H9 (cell line): ENCODE data around the gene CD48. TPM values are rescaled to one million over a fixed set of nuclear protein-coding genes. Genes with fewer than 3 reads are reported as not detected.

Experiments used
- DNase-seq: peaks from one replicate; pipeline ENCODE4 v3.0.0-alpha.2; 2017
- H2AFZ ChIP-seq: one replicate; pipeline ENCODE4 v1.6.1; 2013; ENCODE audit warnings: mild to moderate bottlenecking, low read length, control low read depth, moderate library complexity
- H2AK5ac ChIP-seq: 2 replicates; pipeline ENCODE4 v1.6.1; 2013; ENCODE audit warnings: low read length, control low read depth, mixed read lengths; ENCODE audit not compliant: insufficient read length
- H2BK120ac ChIP-seq: one replicate; pipeline ENCODE4 v1.6.1; 2013; ENCODE audit warnings: low read depth, mild to moderate bottlenecking, low read length, control low read depth, inconsistent platforms; ENCODE audit not compliant: poor library complexity, severe bottlenecking
- H2BK12ac ChIP-seq: 2 replicates; pipeline ENCODE4 v1.6.1; 2013; ENCODE audit warnings: low read length, control low read depth, mixed read lengths, low read depth; ENCODE audit not compliant: insufficient read length
- H2BK15ac ChIP-seq: 2 replicates; pipeline ENCODE4 v1.6.1; 2013; ENCODE audit warnings: low read depth, low read length, control low read depth
- H2BK20ac ChIP-seq: one replicate; pipeline ENCODE4 v1.6.1; 2013; ENCODE audit warnings: low read depth, mild to moderate bottlenecking, low read length, control low read depth, inconsistent platforms; ENCODE audit not compliant: poor library complexity, severe bottlenecking
- H2BK5ac ChIP-seq: 2 replicates; pipeline ENCODE4 v1.6.1; 2013; ENCODE audit warnings: low read length, control low read depth, mixed read lengths; ENCODE audit not compliant: insufficient read length
- H3K14ac ChIP-seq: 2 replicates; pipeline ENCODE4 v1.6.1; 2013; ENCODE audit warnings: low read length, control low read depth; ENCODE audit not compliant: insufficient read depth
- H3K18ac ChIP-seq: 2 replicates; pipeline ENCODE4 v1.6.1; 2013; ENCODE audit warnings: low read depth, mild to moderate bottlenecking, mixed read lengths, low read length, control low read depth; ENCODE audit not compliant: insufficient read length
- H3K23ac ChIP-seq: 2 replicates; pipeline ENCODE4 v1.6.1; 2013; ENCODE audit warnings: low read length, control low read depth, mixed read lengths, low read depth; ENCODE audit not compliant: insufficient read length
- H3K23me2 ChIP-seq: 2 replicates; pipeline ENCODE4 v1.6.1; 2013; ENCODE audit warnings: low read depth, mild to moderate bottlenecking, mixed read lengths, low read length, control low read depth; ENCODE audit not compliant: insufficient read length, poor library complexity, severe bottlenecking
- H3K27ac ChIP-seq: 2 replicates; pipeline ENCODE4 v1.5.1; 2013; ENCODE audit warnings: low read length, control low read depth, mixed read lengths, low read depth; ENCODE audit not compliant: insufficient read length
- H3K27me3 ChIP-seq: 2 replicates; pipeline ENCODE4 v1.6.1; 2013; ENCODE audit warnings: low read length, control low read depth, inconsistent platforms; ENCODE audit not compliant: insufficient read depth
- H3K4ac ChIP-seq: 2 replicates; pipeline ENCODE4 v1.6.1; 2013; ENCODE audit warnings: low read depth, mild to moderate bottlenecking, control low read depth, inconsistent platforms, low read length, moderate library complexity
- H3K4me1 ChIP-seq: 2 replicates; pipeline ENCODE4 v1.6.1; 2013; ENCODE audit warnings: low read length, control low read depth, inconsistent platforms; ENCODE audit not compliant: insufficient read depth
- H3K4me2 ChIP-seq: 2 replicates; pipeline ENCODE4 v1.6.1; 2013; ENCODE audit warnings: low read length, control low read depth, mixed read lengths; ENCODE audit not compliant: insufficient read length, insufficient read depth
- H3K56ac ChIP-seq: 2 replicates; pipeline ENCODE4 v1.6.1; 2013; ENCODE audit warnings: low read depth, mild to moderate bottlenecking, mixed read lengths, low read length, control low read depth; ENCODE audit not compliant: insufficient read length
- H3K79me1 ChIP-seq: 2 replicates; pipeline ENCODE4 v1.6.1; 2013; ENCODE audit warnings: low read depth, mild to moderate bottlenecking, moderate library complexity, low read length, control low read depth, inconsistent platforms; ENCODE audit not compliant: insufficient read depth, poor library complexity, severe bottlenecking
- H3K79me2 ChIP-seq: 2 replicates; pipeline ENCODE4 v1.6.1; 2013; ENCODE audit warnings: low read length, control low read depth, inconsistent platforms; ENCODE audit not compliant: insufficient read depth
- H3K9ac ChIP-seq: 2 replicates; pipeline ENCODE4 v1.6.1; 2013; ENCODE audit warnings: low read length, control low read depth, mixed read lengths; ENCODE audit not compliant: insufficient read length; ENCODE audit errors: extremely low read depth
- H3K9me3 ChIP-seq: one replicate; pipeline ENCODE4 v1.6.1; 2013; ENCODE audit warnings: low read depth, low read length, inconsistent platforms; ENCODE audit not compliant: control insufficient read depth
- H3T11ph ChIP-seq: one replicate; pipeline ENCODE4 v1.6.1; 2013; ENCODE audit warnings: mild to moderate bottlenecking, low read length, control low read depth, inconsistent platforms
- H4K20me1 ChIP-seq: one replicate; pipeline ENCODE4 v1.6.1; 2013; ENCODE audit not compliant: control insufficient read depth, insufficient read length, insufficient read depth
- H4K5ac ChIP-seq: 2 replicates; pipeline ENCODE4 v1.6.1; 2013; ENCODE audit warnings: low read depth, mild to moderate bottlenecking, mixed read lengths, low read length, control low read depth; ENCODE audit not compliant: insufficient read length
- H4K8ac ChIP-seq: replicated peaks from 2 replicates; pipeline ENCODE4 v1.6.1; 2013; ENCODE audit warnings: low read length, control low read depth, mixed read lengths, low read depth; ENCODE audit not compliant: insufficient read length
- H4K91ac ChIP-seq: 2 replicates; pipeline ENCODE4 v1.6.1; 2013; ENCODE audit warnings: low read depth, mild to moderate bottlenecking, moderate library complexity, mixed read lengths, low read length, control low read depth; ENCODE audit not compliant: insufficient read length
- H3K27ac Mint-ChIP-seq, 3 experiments: 2 replicates in 2 of 3; 3 replicates in 1 of 3; pipeline ENCODE4 v1.8.0; 2020 to 2021; ENCODE audit warnings: mixed read lengths in 3 of 3, mild to moderate bottlenecking in 1 of 3, moderate library complexity in 1 of 3
- H3K27me3 Mint-ChIP-seq: 2 replicates; pipeline ENCODE4 v1.8.0; 2021; ENCODE audit warnings: low read depth, mild to moderate bottlenecking, moderate library complexity, mixed read lengths
- H3K36me3 Mint-ChIP-seq, 3 experiments: 2 replicates in 2 of 3; 3 replicates in 1 of 3; pipeline ENCODE4 v1.8.0; 2020 to 2021; ENCODE audit warnings: low read depth in 3 of 3, mixed read lengths in 3 of 3; ENCODE audit not compliant: insufficient read depth in 1 of 3
- H3K4me1 Mint-ChIP-seq, 2 experiments: 2 replicates each; pipeline ENCODE4 v1.8.0; 2020; ENCODE audit warnings: mixed read lengths in 2 of 2
- H3K4me3 Mint-ChIP-seq, 2 experiments: 2 replicates in 1 of 2; 3 replicates in 1 of 2; pipeline ENCODE4 v1.8.0; 2020 to 2021; ENCODE audit warnings: mild to moderate bottlenecking in 2 of 2, mixed read lengths in 2 of 2, moderate library complexity in 1 of 2
- H3K9me3 Mint-ChIP-seq, 2 experiments: 2 replicates in 1 of 2; 3 replicates in 1 of 2; pipeline ENCODE4 v1.8.0; 2020; ENCODE audit warnings: mild to moderate bottlenecking in 2 of 2, mixed read lengths in 2 of 2, moderate library complexity in 1 of 2
- CTCF ChIP-seq: fragments of 200-600 bp; sonication (generic); conservative IDR thresholded peaks from 3 replicates; pipeline ENCODE4 v1.8.0; 2021; ENCODE audit warnings: antibody characterized with exemption, mild to moderate bottlenecking
- total RNA-seq: library from RNA; stranded (reverse); gene quantifications from 2 replicates; pipeline ENCODE4 v1.2.1, GENCODE V29; 2021

CD48 gene
- total RNA-seq, 1 experiment from 2014 or later: not detected

GRCh38 chr1:160753594-160753993 lies 42.0 kb upstream of the CD48 start:
- no peak for TF ChIP-seq CTCF
- no peaks in the 10 kb centered on the region for H3K23me2 ChIP-seq
- no peak overlapping the region for H3T11ph ChIP-seq
- no peak overlapping the region for H2BK5ac ChIP-seq
- H3K9me3 ChIP-seq: no peaks in the 10 kb centered on the region
- no peak overlapping the region for H4K5ac ChIP-seq
- H3K4me1 ChIP-seq: no peaks in the 10 kb centered on the region
- H3K14ac ChIP-seq: no peak overlapping the region
- no peak overlapping the region for H2BK20ac ChIP-seq
- H3K27me3 ChIP-seq: no peaks in the 10 kb centered on the region
- no peak overlapping the region for H2BK12ac ChIP-seq
- H3K23ac ChIP-seq: no peak overlapping the region
- H3K4me3 Mint-ChIP-seq: no peak overlapping the region
- H4K91ac ChIP-seq: no peak overlapping the region
- H3K9me3 Mint-ChIP-seq: no peaks in the 10 kb centered on the region
- no peak for DNase-seq
- no peaks in the 10 kb centered on the region for H3K79me2 ChIP-seq
- H3K36me3 Mint-ChIP-seq: no peaks in the 10 kb centered on the region
- no peak overlapping the region for H3K9ac ChIP-seq
- no peaks in the 10 kb centered on the region for H4K20me1 ChIP-seq
- H3K79me1 ChIP-seq: no peaks in the 10 kb centered on the region
- H3K18ac ChIP-seq: no peak overlapping the region
- H2BK120ac ChIP-seq: no peak overlapping the region
- H3K27ac ChIP-seq: no peak overlapping the region
- H3K4ac ChIP-seq: no peak overlapping the region
- H3K4me2 ChIP-seq: no peak overlapping the region
- no peak overlapping the region for H3K27ac Mint-ChIP-seq
- H2AK5ac ChIP-seq: no peak overlapping the region
- peaks cover 3% of the 10 kb centered on the region; the same call in 1 of the 2 replicates for H3K27me3 Mint-ChIP-seq
- H2BK15ac ChIP-seq: no peak overlapping the region
- no peak overlapping the region for H4K8ac ChIP-seq
- no peak overlapping the region for H3K56ac ChIP-seq
- no peak overlapping the region for H2AFZ ChIP-seq
- no peaks in the 10 kb centered on the region for H3K4me1 Mint-ChIP-seq
